GM12878 (cell line): Measurements from ENCODE around the gene PAM. TPM values are rescaled to one million over a fixed set of nuclear protein-coding genes. Genes with fewer than 3 reads are reported as not detected.

Source experiments
- ATAC-seq: fragments of 200-7000 bp; cut with Tn5 transposase; 3 replicates; pipeline ENCODE4 v1.9.1; 2020; ENCODE audit warnings: mild to moderate bottlenecking, moderate library complexity
- Bru-seq: library from RNA; stranded (reverse); fragments of 400-500 nt; gene quantifications from one replicate; lab custom pipeline; 2021; lab: Mats Ljungman, UMichigan
- BruChase-seq, 2 experiments: library from RNA; stranded (reverse); fragments of 400-500 nt; gene quantifications; one replicate each; lab custom pipeline; 2021; lab: Mats Ljungman, UMichigan
- BruUV-seq: library from RNA; stranded (reverse); fragments of 400-500 nt; replicated peaks from 2 replicates; lab custom pipeline; 2021; lab: Mats Ljungman, UMichigan
- CTCF ChIA-PET: fragments of 300-600 bp; sonication (Branson Sonifier 250); formaldehyde crosslinking; extraction: SDS; loops from one replicate; lab custom pipeline; 2021; ENCODE audit warnings: inconsistent platforms; lab: Yijun Ruan, JAX
- POLR2A ChIA-PET: fragments of 350-600 bp; formaldehyde crosslinking; extraction: SDS; loops from one replicate; lab custom pipeline; 2021; ENCODE audit warnings: inconsistent platforms; lab: Charles Lee
- RAD21 ChIA-PET: fragments of 300-600 bp; sonication (Branson Sonifier 250); formaldehyde crosslinking; loops from one replicate; lab custom pipeline; 2023; ENCODE audit warnings: antibody characterized with exemption; ENCODE audit not compliant: unreplicated experiment; lab: Charles Lee
- SMC1A ChIA-PET: fragments of 300-600 bp; sonication (Branson Sonifier 250); formaldehyde crosslinking; loops from one replicate; lab custom pipeline; 2023; ENCODE audit not compliant: unreplicated experiment, uncharacterized antibody; lab: Charles Lee
- DNase-seq: peaks from one replicate; pipeline ENCODE4 v3.0.0-alpha.2; 2011; ENCODE audit warnings: low read depth, low spot score
- FAIRE-seq: peaks from 3 replicates; lab custom pipeline; 2011; peaks lifted over from hg19 to GRCh38; lab: Jason Lieb, UNC
- H2AFZ ChIP-seq: 2 replicates; pipeline ENCODE4 v1.6.0; 2011; ENCODE audit warnings: low read depth, low read length, control low read depth; ENCODE audit not compliant: control insufficient read depth
- H3K27ac ChIP-seq: 2 replicates; pipeline ENCODE4 v1.5.1; 2011; ENCODE audit warnings: control low read depth; ENCODE audit not compliant: control insufficient read depth, insufficient read depth
- H3K27me3 ChIP-seq, 2 experiments: replicated peaks in 1 of 2; 2 replicates each; pipeline versions ENCODE4 v1.6.0 to v1.6.1; 2011; ENCODE audit warnings: low read length in 1 of 2; ENCODE audit not compliant: control insufficient read depth in 2 of 2, insufficient read depth in 2 of 2
- H3K36me3 ChIP-seq, 2 experiments: 2 replicates each; pipeline ENCODE4 v1.5.1; 2011; ENCODE audit warnings: low read length in 1 of 2; ENCODE audit not compliant: control insufficient read depth in 2 of 2, insufficient read depth in 2 of 2
- H3K4me1 ChIP-seq: 2 replicates; pipeline ENCODE4 v1.6.1; 2011; ENCODE audit warnings: mild to moderate bottlenecking, low read length, moderate library complexity, mixed read lengths; ENCODE audit not compliant: control insufficient read depth, insufficient read depth
- H3K4me2 ChIP-seq: 2 replicates; pipeline ENCODE4 v1.6.0; 2011; ENCODE audit warnings: control low read depth; ENCODE audit not compliant: control insufficient read depth, insufficient read depth
- H3K4me3 ChIP-seq: fragments of 200-600 bp; sonication (generic); 2 replicates; pipeline ENCODE4 v1.5.1; 2016
- H3K79me2 ChIP-seq: 2 replicates; pipeline ENCODE4 v1.6.0; 2011; ENCODE audit warnings: low read length; ENCODE audit not compliant: control insufficient read depth, insufficient read depth
- H3K9ac ChIP-seq: 2 replicates; pipeline ENCODE4 v1.8.0; 2011; ENCODE audit warnings: low read length, control low read depth, mixed read lengths; ENCODE audit not compliant: control insufficient read depth, insufficient read depth
- H3K9me3 ChIP-seq: replicated peaks from 3 replicates; pipeline ENCODE4 v1.5.1; 2011; ENCODE audit warnings: mild to moderate bottlenecking, low read length; ENCODE audit not compliant: control insufficient read depth, insufficient read depth
- H4K20me1 ChIP-seq: 2 replicates; pipeline ENCODE4 v1.6.0; 2011; ENCODE audit not compliant: control insufficient read depth, insufficient read depth
- CEBPB ChIP-seq, 2 experiments: fragments of 150-350 bp in 1 of 2; IDR thresholded peaks; 2 replicates each; pipeline ENCODE4 v1.6.1; 2012 to 2014; ENCODE audit warnings: low read depth in 2 of 2, low read length in 2 of 2, borderline replicate concordance in 1 of 2, inconsistent platforms in 1 of 2
- CHD2 ChIP-seq: IDR thresholded peaks from 2 replicates; pipeline ENCODE4 v1.6.1; 2011; ENCODE audit warnings: low read depth, low read length, improper control_type of control experiment, borderline replicate concordance
- DPF2 ChIP-seq: fragments of 450-650 bp; IDR thresholded peaks from 2 replicates; pipeline ENCODE4 v1.6.1; 2017; ENCODE audit warnings: mild to moderate bottlenecking
- E2F4 ChIP-seq: IDR thresholded peaks from 2 replicates; pipeline ENCODE4 v1.6.1; 2012; ENCODE audit warnings: low read depth, low read length, improper control_type of control experiment
- EED ChIP-seq: sonication (generic); IDR thresholded peaks from 2 replicates; pipeline ENCODE4 v1.6.1; 2016; ENCODE audit warnings: antibody characterized with exemption, low read depth
- EGR1 ChIP-seq, 2 experiments: IDR thresholded peaks; 1 replicate in 1 of 2; 2 replicates in 1 of 2; pipeline ENCODE4 v1.6.1; 2011 to 2012; ENCODE audit warnings: low read depth in 2 of 2, low read length in 2 of 2, borderline replicate concordance in 1 of 2, mild to moderate bottlenecking in 1 of 2, moderate library complexity in 1 of 2
- FOS ChIP-seq: IDR thresholded peaks from 3 replicates; pipeline ENCODE4 v1.6.1; 2011; ENCODE audit warnings: borderline replicate concordance; ENCODE audit not compliant: insufficient read length; ENCODE audit errors: extremely low read depth
- GATAD2B ChIP-seq: fragments of 450-650 bp; conservative IDR thresholded peaks from 2 replicates; pipeline ENCODE4 v1.6.1; 2017; ENCODE audit warnings: low read depth, mild to moderate bottlenecking, moderate library complexity
- LARP7 ChIP-seq: fragments of 450-650 bp; IDR thresholded peaks from 2 replicates; pipeline ENCODE4 v1.6.1; 2017; ENCODE audit warnings: mild to moderate bottlenecking
- MYC ChIP-seq: IDR thresholded peaks from 2 replicates; pipeline ENCODE4 v1.6.1; 2011; ENCODE audit warnings: mild to moderate bottlenecking, low read length, moderate library complexity, inconsistent platforms; ENCODE audit not compliant: insufficient read depth, insufficient replicate concordance, insufficient read length, severe bottlenecking
- PBX3 ChIP-seq: IDR thresholded peaks from 2 replicates; pipeline ENCODE4 v1.6.1; 2011; ENCODE audit warnings: mild to moderate bottlenecking, low read depth, low read length, moderate library complexity; ENCODE audit not compliant: insufficient replicate concordance
- RB1 ChIP-seq: fragments of 450-650 bp; formaldehyde crosslinking; IDR thresholded peaks from 2 replicates; pipeline ENCODE4 v1.6.1; 2017; ENCODE audit warnings: mild to moderate bottlenecking, borderline replicate concordance
- SIN3A ChIP-seq: IDR thresholded peaks from 2 replicates; pipeline ENCODE4 v1.6.1; 2012; ENCODE audit warnings: low read depth, low read length, improper control_type of control experiment
- SMARCA5 ChIP-seq: fragments of 450-650 bp; IDR thresholded peaks from 2 replicates; pipeline ENCODE4 v1.6.1; 2017; ENCODE audit warnings: mild to moderate bottlenecking
- TAF1 ChIP-seq: IDR thresholded peaks from 2 replicates; pipeline ENCODE4 v1.6.1; 2011; ENCODE audit warnings: mild to moderate bottlenecking, low read depth, low read length, borderline replicate concordance
- ZNF217 ChIP-seq: fragments of 450-650 bp; IDR thresholded peaks from 2 replicates; pipeline ENCODE4 v1.6.1; 2017; ENCODE audit warnings: antibody characterized with exemption, mild to moderate bottlenecking
- WGBS: methylation state at CpG from one replicate; pipeline ENCODE4 v1.1.6; 2016; ENCODE audit warnings: low lambda C conversion rate; ENCODE audit not compliant: insufficient replicate concordance, insufficient coverage; ENCODE audit errors: missing lambda C conversion rate; 5-methylcytosine and 5-hydroxymethylcytosine counted together
- in situ Hi-C: fragments of 300-500 bp; cut with MboI; formaldehyde crosslinking; loops from 9 replicates; pipeline ENCODE4 v1.14.3; 2018; ENCODE audit warnings: mixed read lengths
- intact Hi-C: fragments of 100-400 bp; cut with micrococcal nuclease; formaldehyde crosslinking; loops from one replicate; pipeline ENCODE4 v1.14.2; 2022; ENCODE audit not compliant: unreplicated experiment
- long read RNA-seq, 2 experiments: library from polyadenylated mRNA; unstranded; transcript quantifications; one replicate each; pipeline ENCODE4 v2.0.0, GENCODE V29; 2019 to 2020
- polyA minus RNA-seq, 3 experiments: library from RNA; depleted of rRNA, polyadenylated mRNA; stranded (reverse); fragments of >200 nt; gene quantifications; 2 replicates each; pipeline ENCODE4 v1.2.3, GENCODE V29; 2011
- polyA plus RNA-seq, 11 experiments: library from polyadenylated mRNA; depleted of rRNA in 4 of 11; unstranded in 6 of 11; stranded (reverse) in 5 of 11; fragments of >200 nt; fragmentation: Nextera tagmentation in 4 of 11; fragmentation: Illumina TruSeq in 1 of 11; extraction: Ambion mirVana in 4 of 11; extraction: Trizol in 1 of 11; gene quantifications; 1 replicate in 1 of 11; 2 replicates in 10 of 11; pipeline versions ENCODE4 v1.2.1 to v1.2.3, GENCODE V29; 2011 to 2016; ENCODE audit warnings: inconsistent platforms in 2 of 11, missing spikeins in 2 of 11, low read depth in 1 of 11
- total RNA-seq, 4 experiments: library from RNA; depleted of rRNA in 3 of 4; stranded (reverse); fragments of >200 nt in 3 of 4; fragmentation: Illumina TruSeq in 1 of 4; extraction: Trizol in 1 of 4; gene quantifications; 2 replicates each; pipeline versions ENCODE4 v1.2.1 to v1.2.3, GENCODE V29; 2013 to 2021

The PAM gene
- 281 and 287 TPM in 2 replicates for total RNA-seq (2013; cell fraction: nucleolus; rRNA removed)
- total RNA-seq (2014; rRNA removed) (15.0 and 15.5 TPM in 2 replicates), total RNA-seq (2014; rRNA removed; fragmentation: Illumina TruSeq; extraction: Trizol) (15.9 and 18.0 TPM in 2 replicates), total RNA-seq (2021) (21.3 and 23.0 TPM in 2 replicates), polyA plus RNA-seq (2011; rRNA removed) (72.5 and 103 TPM in 2 replicates), polyA plus RNA-seq (2014; fragmentation: Illumina TruSeq; extraction: Trizol) (15.8 and 22.1 TPM in 2 replicates), polyA plus RNA-seq (2014; fragmentation: Nextera tagmentation; extraction: Ambion mirVana) (1 to 10 TPM; 5.5 to 7.4 TPM), polyA plus RNA-seq (2014; rRNA removed) (12.6 and 14.4 TPM in 2 replicates), polyA plus RNA-seq (2016; fragmentation: Nextera tagmentation; extraction: Ambion mirVana) (10 to 100 TPM; 13.2 to 16.1 TPM), polyA minus RNA-seq (2011; rRNA and poly(A)+ RNA removed) (83.0 and 86.2 TPM in 2 replicates), Bru-seq, nascent RNA (percentile 84 among the genes with signal in this experiment), BruChase-seq, experiment 1, labeled RNA remaining after a 6-hour chase (percentile 70 among the genes with signal in this experiment), BruChase-seq, experiment 2, labeled RNA remaining after a 2-hour chase (percentile 79 among the genes with signal in this experiment)
- 24.4 TPM for polyA plus RNA-seq (2011; ENCODE audit: low read depth)
- 23.6 and 31.0 TPM in 2 replicates for polyA plus RNA-seq (2011; cell fraction: cytosol; rRNA removed)
- polyA plus RNA-seq (2011; cell fraction: nucleus; rRNA removed): 80.9 and 98.5 TPM in 2 replicates
- 25.9 and 36.5 TPM in 2 replicates for polyA plus RNA-seq (2012)
- polyA minus RNA-seq (2011; cell fraction: cytosol; rRNA and poly(A)+ RNA removed): 16.5 and 23.9 TPM in 2 replicates
- 165 and 182 TPM in 2 replicates for polyA minus RNA-seq (2011; cell fraction: nucleus; rRNA and poly(A)+ RNA removed)
- long read RNA-seq, experiment 1, partial matches to known transcripts: 1 of 1 reads
- long read RNA-seq, experiment 1, other reads (novel, unspliced or antisense): 0 of 1 reads
- long read RNA-seq, experiment 2, partial matches to known transcripts: 5 of 28 reads
- long read RNA-seq, experiment 2, other reads (novel, unspliced or antisense): 20 of 28 reads

GRCh38 chr5:102754767-102755431, at the start of gene PAM:
Gene PAM, plus strand, starts transcription at chr5:102755305. Its CDS starts 110,891 bp downstream, at chr5:102866196.
- in situ Hi-C loops: loop anchor here (10.0 kb wide), 1 partner anchor 370 kb away; the partner anchor contains the start of genes GIN1 and PPIP5K2
- peak within 1 kb of the TSS; percentile 96 for H2AFZ ChIP-seq
- ChIA-PET CTCF (interaction anchor here (1.2 to 2.0 kb wide), 3 partner anchors 9 to 159 kb away, joined by 3 to 6 read pairs (median 5); no protein-coding TSS in a partner anchor), POLR2A (interaction anchor here (2.1 to 2.7 kb wide), 2 partner anchors 10 to 365 kb away, joined by 8 to 11 read pairs; partner anchors contain the start of genes GIN1 and PPIP5K2), SMC1A (interaction anchor here (1.0 to 1.2 kb wide), 3 partner anchors 16 to 40 kb away, joined by 3 to 4 read pairs (median 4); no protein-coding TSS in a partner anchor), RAD21 (interaction anchor here (1.1 to 2.5 kb wide), 5 partner anchors 9 to 384 kb away, joined by 3 to 9 read pairs (median 4); partner anchors contain the start of genes GIN1 and PPIP5K2)
- no peak for FAIRE-seq
- H3K79me2 ChIP-seq: peaks cover 35% of the 10 kb centered on the region
- H3K27me3 ChIP-seq: no peaks in the 10 kb centered on the region; a peak in 1 of 4 replicates
- H3K4me1 ChIP-seq: peaks cover 11% of the 10 kb centered on the region
- intact Hi-C loops: loop anchor here (5.0 kb wide), 1 partner anchor 367 kb away; the partner anchor contains the start of genes GIN1 and PPIP5K2
- H3K4me2 ChIP-seq: peak within 1 kb of the TSS; percentile 100
- no peaks in the 10 kb centered on the region for H4K20me1 ChIP-seq
- H3K4me3 ChIP-seq: peak within 1 kb of the TSS; percentile 99
- peak within 1 kb of the TSS; percentile 87 for H3K9ac ChIP-seq
- peak; percentile 92 for ATAC-seq
- no peaks in the 10 kb centered on the region for H3K36me3 ChIP-seq
- no peak for DNase-seq
- peak within 1 kb of the TSS; percentile 81 for H3K27ac ChIP-seq
- BruUV-seq: no TSS peak
- WGBS: under 1% methylated on average over 65 of the region's 65 CpGs
- H3K9me3 ChIP-seq: no peaks in the 10 kb centered on the region; the same call in 2 of the 3 replicates
- TF ChIP-seq EGR1 (IDR thresholded peaks at IDR 0.05; ENCODE audit: borderline replicate concordance in 1 of 2, low read depth in 2 of 2, low read length in 2 of 2): no peak
- 0 out of 2 replicates have a peak, but pooled peaks have one; percentile 38 for TF ChIP-seq RB1
- TF ChIP-seq E2F4: no peak
- no peak for TF ChIP-seq PBX3
- peak; percentile 37 for TF ChIP-seq MYC
- TF ChIP-seq TAF1: peak; percentile 30; the same call in 1 of the 2 replicates
- TF ChIP-seq EED: peak; percentile 8; the same call in 1 of the 2 replicates
- peak; percentile 63; the same call in 1 of the 2 replicates for TF ChIP-seq DPF2
- TF ChIP-seq SMARCA5: peak; percentile 41
- no peak for TF ChIP-seq CHD2
- TF ChIP-seq ZNF217: no peak
- TF ChIP-seq LARP7: peak; percentile 78
- no peak for TF ChIP-seq FOS
- 0 out of 2 replicates have a peak, but pooled peaks have one; percentile 67 for TF ChIP-seq SIN3A
- no peak for TF ChIP-seq CEBPB (IDR thresholded peaks at IDR 0.05; ENCODE audit: borderline replicate concordance in 1 of 2, low read depth in 2 of 2, low read length in 2 of 2)
- TF ChIP-seq GATAD2B: peak; percentile 76
